HepG2 (cell line): ENCODE data around the gene TBC1D1.

Experiments
- BHLHE40 ChIP-seq: IDR thresholded peaks from 2 replicates; pipeline ENCODE4 v1.6.1; 2011; ENCODE audit warnings: low read length, improper control_type of control experiment
- MEIS1 ChIP-seq: sonication (generic); formaldehyde crosslinking; IDR thresholded peaks from 2 replicates; pipeline ENCODE4 v1.9.0; 2021; ENCODE audit warnings: mild to moderate bottlenecking, missing genetic modification reagents, moderate library complexity, borderline replicate concordance
- NAIF1 ChIP-seq: sonication (generic); formaldehyde crosslinking; IDR thresholded peaks from 2 replicates; pipeline ENCODE4 v1.5.0; 2020; ENCODE audit warnings: mild to moderate bottlenecking, missing genetic modification reagents, borderline replicate concordance
- NFYB ChIP-seq: sonication (generic); formaldehyde crosslinking; IDR thresholded peaks from 2 replicates; pipeline ENCODE4 v1.4.0; 2020; ENCODE audit warnings: missing genetic modification reagents
- POLR2A ChIP-seq, 2 experiments: IDR thresholded peaks; 2 replicates each; pipeline ENCODE4 v1.6.1; 2011; ENCODE audit warnings: low read depth in 2 of 2, low read length in 2 of 2, mild to moderate bottlenecking in 1 of 2, moderate library complexity in 1 of 2; ENCODE audit not compliant: insufficient read depth in 1 of 2
- POLR2AphosphoS2 ChIP-seq: IDR thresholded peaks from 2 replicates; pipeline ENCODE4 v1.6.1; 2011; ENCODE audit warnings: low read depth, low read length, improper control_type of control experiment
- POLR2AphosphoS5 ChIP-seq: IDR thresholded peaks from 2 replicates; pipeline ENCODE4 v1.6.1; 2012; ENCODE audit warnings: low read depth, low read length
- POLR2G ChIP-seq: fragments of 200-400 bp; formaldehyde crosslinking; IDR thresholded peaks from 2 replicates; pipeline ENCODE4 v1.6.1; 2018; ENCODE audit warnings: mild to moderate bottlenecking, low read depth, low read length, moderate library complexity
- SMC3 ChIP-seq: IDR thresholded peaks from 2 replicates; pipeline ENCODE4 v1.6.1; 2011; ENCODE audit warnings: low read length, improper control_type of control experiment
- TEAD2 ChIP-seq: sonication (generic); formaldehyde crosslinking; IDR thresholded peaks from 2 replicates; pipeline ENCODE4 v1.9.0; 2021; ENCODE audit warnings: missing genetic modification reagents
- ZNF138 ChIP-seq: sonication (generic); formaldehyde crosslinking; IDR thresholded peaks from 2 replicates; pipeline ENCODE4 v1.5.0; 2020; ENCODE audit warnings: mild to moderate bottlenecking, low read depth, missing genetic modification reagents
- ZNF33A ChIP-seq: sonication (generic); formaldehyde crosslinking; IDR thresholded peaks from 2 replicates; pipeline ENCODE4 v1.5.1; 2020; ENCODE audit warnings: missing genetic modification reagents, mild to moderate bottlenecking, moderate library complexity, borderline replicate concordance
- TF ChIP-seq, protein P1 (sequence below): sonication (generic); formaldehyde crosslinking; IDR thresholded peaks from 2 replicates; pipeline ENCODE4 v1.5.0; 2020; ENCODE audit warnings: mild to moderate bottlenecking, missing genetic modification reagents, moderate library complexity
- TF ChIP-seq, protein P2 (sequence below), 2 experiments: IDR thresholded peaks; 2 replicates each; pipeline ENCODE4 v1.6.1; 2011 to 2012; ENCODE audit warnings: low read length in 2 of 2, borderline replicate concordance in 1 of 2, low read depth in 1 of 2, mild to moderate bottlenecking in 1 of 2, moderate library complexity in 1 of 2

DNA sequence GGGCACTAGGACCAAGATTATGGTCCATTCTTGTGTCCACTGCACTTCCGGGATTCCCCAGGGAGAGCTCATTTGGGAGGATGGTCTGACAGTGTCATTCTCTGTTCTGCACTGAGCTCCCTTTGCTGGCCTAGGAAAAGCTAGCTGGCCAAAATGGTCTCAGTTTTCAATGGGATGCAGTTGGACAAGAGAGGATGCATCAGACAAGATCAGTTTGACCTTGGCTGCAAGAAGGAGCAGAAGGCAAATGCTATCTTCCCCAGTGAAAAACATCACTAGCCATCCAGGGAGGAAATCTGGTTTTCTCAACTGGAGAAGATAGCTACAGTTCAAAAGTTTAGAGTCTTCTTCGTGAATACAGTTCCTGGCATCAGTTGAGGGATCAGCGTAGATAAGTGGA, 290.4 kb downstream of the TBC1D1 start:
- TF ChIP-seq POLR2A (IDR thresholded peaks at IDR 0.05; ENCODE audit: insufficient read depth in 1 of 2, low read depth in 2 of 2, low read length in 2 of 2) (no peak), NAIF1 (CRISPR knock-in tag) (no peak), MEIS1 (no peak), TEAD2 (CRISPR knock-in tag) (no peak), BHLHE40 (no peak), ZNF33A (no peak), ZNF138 (no peak), POLR2AphosphoS5 (no peak), POLR2G (no peak), POLR2AphosphoS2 (no peak), NFYB (no peak), SMC3 (no peak)
- TF ChIP-seq, protein P1, sequence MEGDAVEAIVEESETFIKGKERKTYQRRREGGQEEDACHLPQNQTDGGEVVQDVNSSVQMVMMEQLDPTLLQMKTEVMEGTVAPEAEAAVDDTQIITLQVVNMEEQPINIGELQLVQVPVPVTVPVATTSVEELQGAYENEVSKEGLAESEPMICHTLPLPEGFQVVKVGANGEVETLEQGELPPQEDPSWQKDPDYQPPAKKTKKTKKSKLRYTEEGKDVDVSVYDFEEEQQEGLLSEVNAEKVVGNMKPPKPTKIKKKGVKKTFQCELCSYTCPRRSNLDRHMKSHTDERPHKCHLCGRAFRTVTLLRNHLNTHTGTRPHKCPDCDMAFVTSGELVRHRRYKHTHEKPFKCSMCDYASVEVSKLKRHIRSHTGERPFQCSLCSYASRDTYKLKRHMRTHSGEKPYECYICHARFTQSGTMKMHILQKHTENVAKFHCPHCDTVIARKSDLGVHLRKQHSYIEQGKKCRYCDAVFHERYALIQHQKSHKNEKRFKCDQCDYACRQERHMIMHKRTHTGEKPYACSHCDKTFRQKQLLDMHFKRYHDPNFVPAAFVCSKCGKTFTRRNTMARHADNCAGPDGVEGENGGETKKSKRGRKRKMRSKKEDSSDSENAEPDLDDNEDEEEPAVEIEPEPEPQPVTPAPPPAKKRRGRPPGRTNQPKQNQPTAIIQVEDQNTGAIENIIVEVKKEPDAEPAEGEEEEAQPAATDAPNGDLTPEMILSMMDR: no peak
- TF ChIP-seq, protein P2, sequence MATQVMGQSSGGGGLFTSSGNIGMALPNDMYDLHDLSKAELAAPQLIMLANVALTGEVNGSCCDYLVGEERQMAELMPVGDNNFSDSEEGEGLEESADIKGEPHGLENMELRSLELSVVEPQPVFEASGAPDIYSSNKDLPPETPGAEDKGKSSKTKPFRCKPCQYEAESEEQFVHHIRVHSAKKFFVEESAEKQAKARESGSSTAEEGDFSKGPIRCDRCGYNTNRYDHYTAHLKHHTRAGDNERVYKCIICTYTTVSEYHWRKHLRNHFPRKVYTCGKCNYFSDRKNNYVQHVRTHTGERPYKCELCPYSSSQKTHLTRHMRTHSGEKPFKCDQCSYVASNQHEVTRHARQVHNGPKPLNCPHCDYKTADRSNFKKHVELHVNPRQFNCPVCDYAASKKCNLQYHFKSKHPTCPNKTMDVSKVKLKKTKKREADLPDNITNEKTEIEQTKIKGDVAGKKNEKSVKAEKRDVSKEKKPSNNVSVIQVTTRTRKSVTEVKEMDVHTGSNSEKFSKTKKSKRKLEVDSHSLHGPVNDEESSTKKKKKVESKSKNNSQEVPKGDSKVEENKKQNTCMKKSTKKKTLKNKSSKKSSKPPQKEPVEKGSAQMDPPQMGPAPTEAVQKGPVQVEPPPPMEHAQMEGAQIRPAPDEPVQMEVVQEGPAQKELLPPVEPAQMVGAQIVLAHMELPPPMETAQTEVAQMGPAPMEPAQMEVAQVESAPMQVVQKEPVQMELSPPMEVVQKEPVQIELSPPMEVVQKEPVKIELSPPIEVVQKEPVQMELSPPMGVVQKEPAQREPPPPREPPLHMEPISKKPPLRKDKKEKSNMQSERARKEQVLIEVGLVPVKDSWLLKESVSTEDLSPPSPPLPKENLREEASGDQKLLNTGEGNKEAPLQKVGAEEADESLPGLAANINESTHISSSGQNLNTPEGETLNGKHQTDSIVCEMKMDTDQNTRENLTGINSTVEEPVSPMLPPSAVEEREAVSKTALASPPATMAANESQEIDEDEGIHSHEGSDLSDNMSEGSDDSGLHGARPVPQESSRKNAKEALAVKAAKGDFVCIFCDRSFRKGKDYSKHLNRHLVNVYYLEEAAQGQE (IDR thresholded peaks at IDR 0.05; ENCODE audit: borderline replicate concordance in 1 of 2, low read depth in 1 of 2, low read length in 2 of 2): no peak
